Measurements from ENCODE around the gene KIF12. TPM values are rescaled to one million over a fixed set of nuclear protein-coding genes. Genes with fewer than 3 reads are reported as not detected.

The KIF12 gene
- total and polyA plus RNA-seq, 4 donors = 0.47 to 6.7 (median 4.8) TPM

DNA sequence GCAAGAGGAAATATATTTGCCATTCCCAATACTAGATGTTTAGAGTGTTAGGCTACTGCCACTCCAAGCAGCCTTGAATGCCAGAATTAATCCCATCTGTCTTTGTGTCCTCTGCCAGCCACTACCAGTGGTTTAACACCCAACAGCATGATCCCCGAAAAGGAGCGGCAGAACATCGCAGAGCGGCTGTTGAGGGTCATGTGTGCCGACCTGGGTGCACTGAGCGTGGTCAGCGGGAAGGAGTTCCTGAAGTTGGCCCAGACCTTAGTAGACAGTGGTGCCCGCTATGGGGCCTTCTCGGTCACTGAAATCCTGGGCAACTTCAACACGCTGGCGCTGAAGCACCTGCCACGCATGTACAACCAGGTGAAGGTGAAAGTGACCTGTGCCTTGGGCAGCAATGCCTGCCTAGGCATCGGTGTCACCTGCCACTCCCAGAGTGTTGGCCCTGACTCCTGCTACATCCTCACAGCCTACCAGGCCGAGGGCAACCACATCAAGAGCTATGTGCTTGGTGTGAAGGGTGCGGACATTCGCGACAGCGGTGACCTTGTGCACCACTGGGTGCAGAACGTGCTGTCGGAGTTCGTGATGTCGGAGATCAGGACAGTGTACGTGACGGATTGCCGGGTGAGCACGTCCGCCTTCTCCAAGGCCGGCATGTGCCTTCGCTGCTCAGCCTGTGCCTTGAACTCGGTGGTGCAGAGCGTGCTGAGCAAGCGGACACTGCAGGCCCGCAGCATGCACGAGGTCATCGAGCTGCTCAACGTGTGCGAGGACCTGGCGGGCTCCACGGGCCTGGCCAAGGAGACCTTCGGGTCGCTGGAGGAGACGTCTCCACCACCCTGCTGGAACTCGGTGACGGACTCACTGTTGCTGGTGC lies 50.3 kb downstream of the KIF12 start:
- TF ChIP-seq, protein P1, sequence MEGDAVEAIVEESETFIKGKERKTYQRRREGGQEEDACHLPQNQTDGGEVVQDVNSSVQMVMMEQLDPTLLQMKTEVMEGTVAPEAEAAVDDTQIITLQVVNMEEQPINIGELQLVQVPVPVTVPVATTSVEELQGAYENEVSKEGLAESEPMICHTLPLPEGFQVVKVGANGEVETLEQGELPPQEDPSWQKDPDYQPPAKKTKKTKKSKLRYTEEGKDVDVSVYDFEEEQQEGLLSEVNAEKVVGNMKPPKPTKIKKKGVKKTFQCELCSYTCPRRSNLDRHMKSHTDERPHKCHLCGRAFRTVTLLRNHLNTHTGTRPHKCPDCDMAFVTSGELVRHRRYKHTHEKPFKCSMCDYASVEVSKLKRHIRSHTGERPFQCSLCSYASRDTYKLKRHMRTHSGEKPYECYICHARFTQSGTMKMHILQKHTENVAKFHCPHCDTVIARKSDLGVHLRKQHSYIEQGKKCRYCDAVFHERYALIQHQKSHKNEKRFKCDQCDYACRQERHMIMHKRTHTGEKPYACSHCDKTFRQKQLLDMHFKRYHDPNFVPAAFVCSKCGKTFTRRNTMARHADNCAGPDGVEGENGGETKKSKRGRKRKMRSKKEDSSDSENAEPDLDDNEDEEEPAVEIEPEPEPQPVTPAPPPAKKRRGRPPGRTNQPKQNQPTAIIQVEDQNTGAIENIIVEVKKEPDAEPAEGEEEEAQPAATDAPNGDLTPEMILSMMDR (IDR thresholded peaks at IDR 0.05; ENCODE audit: control extremely low read depth, extremely low read depth) = no peak
- H3K4me3 ChIP-seq = no peak overlapping the region

DNA sequence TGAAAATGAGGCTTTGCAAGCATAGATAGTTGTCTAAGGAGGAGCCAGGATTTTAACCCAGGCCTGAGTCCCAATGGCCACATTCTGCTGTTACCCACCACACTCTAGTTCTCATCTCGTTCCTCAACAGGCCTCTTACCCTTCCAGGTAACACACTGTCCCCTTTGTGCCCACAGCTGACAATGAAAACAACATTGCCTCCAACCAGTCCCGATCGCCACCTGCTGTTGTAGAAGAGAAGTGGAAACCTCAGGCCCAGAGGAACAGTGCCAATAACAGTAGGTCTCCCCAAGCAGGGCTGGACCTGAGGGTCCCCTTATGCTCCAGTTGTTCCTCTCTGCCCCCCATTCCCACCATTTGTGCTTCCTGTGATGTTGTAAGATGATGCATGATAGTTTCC lies 51.4 kb downstream of the KIF12 start:
- H3K9me3 ChIP-seq (ENCODE audit: control insufficient read depth in 4 of 4, insufficient read depth in 3 of 4, low read length in 3 of 4) = no peaks in the 10 kb centered on the region
- no peaks in the 10 kb centered on the region for H3K27me3 ChIP-seq (ENCODE audit: control insufficient read depth in 3 of 3, insufficient read depth in 3 of 3, low read length in 2 of 3)
- 86 to 92% methylated on average over 3 of the region's 3 CpGs for WGBS, 2 donors
- peaks cover 3 to 54% (median 40%) of the 10 kb centered on the region in 4 donors for H3K36me3 ChIP-seq (ENCODE audit: control insufficient read depth in 4 of 4, insufficient read depth in 4 of 4, low read length in 4 of 4)
- ATAC-seq (ENCODE audit: insufficient read depth, low FRiP score) = no peak
- no peak overlapping the region for H3K4me3 ChIP-seq
- no peak overlapping the region for H3K27ac ChIP-seq (ENCODE audit: low read depth in 1 of 2, low read length in 1 of 2)
- H3K9ac ChIP-seq (ENCODE audit: insufficient read depth in 1 of 2, low read length in 2 of 2) = no peak overlapping the region
- H3K4me1 ChIP-seq (ENCODE audit: control insufficient read depth in 5 of 5, insufficient read depth in 5 of 5, low read length in 5 of 5) = no peaks in the 10 kb centered on the region
- TF ChIP-seq, protein P1 (IDR thresholded peaks at IDR 0.05; ENCODE audit: control extremely low read depth, extremely low read depth) = no peak
- peak in 2 of 3 donors; percentile 8 to 20 for DNase-seq

More for the DNA sequence above, 50.3 kb downstream of the KIF12 start:
- Histone ChIP-seq H3K27ac (ENCODE audit: low read depth in 1 of 2, low read length in 1 of 2) (no peak overlapping the region), H3K9me3 (ENCODE audit: control insufficient read depth in 4 of 4, insufficient read depth in 3 of 4, low read length in 3 of 4) (no peaks in the 10 kb centered on the region), H3K4me1 (ENCODE audit: control insufficient read depth in 5 of 5, insufficient read depth in 5 of 5, low read length in 5 of 5) (no peaks in the 10 kb centered on the region), H3K27me3 (ENCODE audit: control insufficient read depth in 3 of 3, insufficient read depth in 3 of 3, low read length in 2 of 3) (no peaks in the 10 kb centered on the region), H3K9ac (ENCODE audit: insufficient read depth in 1 of 2, low read length in 2 of 2) (no peak overlapping the region), H3K36me3 (ENCODE audit: control insufficient read depth in 4 of 4, insufficient read depth in 4 of 4, low read length in 4 of 4) (peaks cover 0 to 54% (median 41%) of the 10 kb centered on the region in 4 donors)
- WGBS, 2 donors = 97 to 98% methylated on average over 44 of the region's 44 CpGs
- DNase-seq (no peak), ATAC-seq (ENCODE audit: insufficient read depth, low FRiP score) (no peak)

DNA sequence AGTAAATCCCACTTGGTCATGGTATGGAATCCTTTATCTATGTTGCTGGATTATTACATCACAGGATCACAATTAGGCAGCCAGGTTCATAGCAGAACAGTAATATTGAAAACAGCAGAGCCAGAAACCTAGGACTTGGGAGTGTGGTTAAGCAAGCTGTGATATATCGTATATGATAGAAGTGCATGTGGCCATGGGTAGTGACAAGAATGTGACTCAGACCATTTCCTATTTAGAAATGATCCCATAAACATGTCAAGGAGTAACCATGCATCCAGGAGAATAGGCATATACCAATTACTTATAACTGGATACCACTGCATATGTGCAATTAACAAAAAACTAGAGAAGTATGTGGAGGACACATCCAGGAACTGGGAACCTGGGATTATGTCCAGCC lies 52.2 kb downstream of the KIF12 start:
- H3K27me3 ChIP-seq (ENCODE audit: control insufficient read depth in 3 of 3, insufficient read depth in 3 of 3, low read length in 2 of 3) = no peaks in the 10 kb centered on the region
- no peak for ATAC-seq (ENCODE audit: insufficient read depth, low FRiP score)
- H3K4me3 ChIP-seq = no peak overlapping the region
- DNase-seq = no peak
- H3K9me3 ChIP-seq (ENCODE audit: control insufficient read depth in 4 of 4, insufficient read depth in 3 of 4, low read length in 3 of 4) = no peaks in the 10 kb centered on the region
- H3K9ac ChIP-seq (ENCODE audit: insufficient read depth in 1 of 2, low read length in 2 of 2) = no peak overlapping the region
- H3K36me3 ChIP-seq (ENCODE audit: control insufficient read depth in 4 of 4, insufficient read depth in 4 of 4, low read length in 4 of 4) = peaks cover 3 to 49% (median 36%) of the 10 kb centered on the region in 4 donors
- no peaks in the 10 kb centered on the region for H3K4me1 ChIP-seq (ENCODE audit: control insufficient read depth in 5 of 5, insufficient read depth in 5 of 5, low read length in 5 of 5)
- H3K27ac ChIP-seq (ENCODE audit: low read depth in 1 of 2, low read length in 1 of 2) = no peak overlapping the region
- 86 to 90% methylated on average over 1 of the region's 1 CpG for WGBS, 2 donors
- TF ChIP-seq, protein P1 (IDR thresholded peaks at IDR 0.05; ENCODE audit: control extremely low read depth, extremely low read depth) = no peak
